DND-41 (cell line): Measurements from ENCODE around the gene ATP13A3.

Source experiments
- ATAC-seq: fragments of 200-7000 bp; cut with Tn5 transposase; 3 replicates; pipeline ENCODE4 v1.9.1; 2021; ENCODE audit warnings: low read depth; ENCODE audit not compliant: insufficient read depth
- DNase-seq: peaks from one replicate; pipeline ENCODE4 v3.0.0-alpha.2; 2020
- H2AFZ ChIP-seq: 2 replicates; pipeline ENCODE4 v1.6.0; 2012; ENCODE audit warnings: low read depth, low read length
- H3K27ac ChIP-seq: 2 replicates; pipeline ENCODE4 v1.5.1; 2012; ENCODE audit warnings: low read length, inconsistent platforms
- H3K27me3 ChIP-seq: fragments of 200-600 bp; sonication (generic); 2 replicates; pipeline ENCODE4 v1.6.0; 2012; ENCODE audit warnings: low read length, mild to moderate bottlenecking, inconsistent platforms; ENCODE audit not compliant: insufficient read depth, poor library complexity
- H3K36me3 ChIP-seq: 2 replicates; pipeline ENCODE4 v1.5.1; 2012; ENCODE audit warnings: low read length, inconsistent platforms; ENCODE audit not compliant: insufficient read depth
- H3K4me1 ChIP-seq: 2 replicates; pipeline ENCODE4 v1.5.1; 2012; ENCODE audit warnings: mild to moderate bottlenecking, low read length; ENCODE audit not compliant: insufficient read depth
- H3K4me2 ChIP-seq: 2 replicates; pipeline ENCODE4 v1.6.0; 2012; ENCODE audit warnings: mild to moderate bottlenecking, moderate library complexity, low read length, inconsistent platforms; ENCODE audit not compliant: insufficient read depth
- H3K4me3 ChIP-seq, 2 experiments: fragments of 200-600 bp in 1 of 2; shearing (Covaris generic) in 1 of 2; 2 replicates each; pipeline ENCODE4 v1.5.1; 2012 to 2016; ENCODE audit warnings: inconsistent platforms in 2 of 2, low read length in 2 of 2, mild to moderate bottlenecking in 2 of 2, low read depth in 1 of 2, moderate library complexity in 1 of 2
- H3K79me2 ChIP-seq: 2 replicates; pipeline ENCODE4 v1.6.0; 2012; ENCODE audit warnings: low read length, inconsistent platforms; ENCODE audit not compliant: insufficient read depth
- H3K9ac ChIP-seq: 2 replicates; pipeline ENCODE4 v1.6.0; 2012; ENCODE audit warnings: low read depth, mild to moderate bottlenecking, inconsistent platforms, low read length, moderate library complexity
- H3K9me3 ChIP-seq: 2 replicates; pipeline ENCODE4 v1.5.1; 2012; ENCODE audit warnings: low read length, moderate library complexity, mild to moderate bottlenecking, inconsistent platforms; ENCODE audit not compliant: insufficient read depth, severe bottlenecking
- H4K20me1 ChIP-seq: 2 replicates; pipeline ENCODE4 v1.6.0; 2012; ENCODE audit warnings: low read length; ENCODE audit not compliant: insufficient read depth
- CTCF ChIP-seq: IDR thresholded peaks from 2 replicates; pipeline ENCODE4 v1.5.1; 2012; ENCODE audit warnings: borderline replicate concordance, low read length, moderate library complexity, mild to moderate bottlenecking; ENCODE audit not compliant: poor library complexity, severe bottlenecking; ENCODE audit errors: extremely low read depth
- EZH2 ChIP-seq: IDR thresholded peaks from 3 replicates; pipeline ENCODE4 v1.6.1; 2012; ENCODE audit warnings: borderline replicate concordance, low read depth, mild to moderate bottlenecking, moderate library complexity, low read length, inconsistent platforms; ENCODE audit not compliant: severe bottlenecking

The ATP13A3 gene

DNA sequence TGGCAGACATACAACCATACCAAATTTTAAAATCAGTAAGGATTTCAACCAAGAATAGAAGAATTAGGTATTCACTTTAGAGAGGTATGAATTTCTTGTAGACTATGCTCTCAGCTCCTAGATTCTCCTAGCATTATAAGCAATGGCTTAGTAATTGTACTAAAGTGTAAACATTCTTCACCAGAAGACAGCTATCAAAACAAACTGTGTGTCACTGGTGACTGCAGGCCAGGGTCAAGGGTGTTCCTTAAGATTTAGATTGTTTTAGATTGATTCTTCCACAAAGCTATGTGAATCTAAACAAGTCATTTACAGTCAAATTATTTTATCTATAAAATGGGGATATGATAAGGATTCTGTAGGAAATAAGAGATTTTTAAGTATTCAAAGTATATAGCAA is 64.6 kb downstream of the ATP13A3 start:
- no peak overlapping the region for H3K27ac ChIP-seq
- no peak overlapping the region for H3K4me2 ChIP-seq
- ATAC-seq (no peak), DNase-seq (no peak)
- H3K9ac ChIP-seq = no peak overlapping the region
- no peaks in the 10 kb centered on the region for H4K20me1 ChIP-seq
- H3K79me2 ChIP-seq = no peaks in the 10 kb centered on the region
- H3K9me3 ChIP-seq = no peaks in the 10 kb centered on the region
- TF ChIP-seq EZH2 = no peak
- TF ChIP-seq CTCF = no peak
- H3K4me1 ChIP-seq = no peaks in the 10 kb centered on the region
- no peaks in the 10 kb centered on the region for H3K27me3 ChIP-seq
- H3K4me3 ChIP-seq = no peak overlapping the region
- H3K36me3 ChIP-seq = peaks cover 70% of the 10 kb centered on the region
- no peak overlapping the region for H2AFZ ChIP-seq

DNA sequence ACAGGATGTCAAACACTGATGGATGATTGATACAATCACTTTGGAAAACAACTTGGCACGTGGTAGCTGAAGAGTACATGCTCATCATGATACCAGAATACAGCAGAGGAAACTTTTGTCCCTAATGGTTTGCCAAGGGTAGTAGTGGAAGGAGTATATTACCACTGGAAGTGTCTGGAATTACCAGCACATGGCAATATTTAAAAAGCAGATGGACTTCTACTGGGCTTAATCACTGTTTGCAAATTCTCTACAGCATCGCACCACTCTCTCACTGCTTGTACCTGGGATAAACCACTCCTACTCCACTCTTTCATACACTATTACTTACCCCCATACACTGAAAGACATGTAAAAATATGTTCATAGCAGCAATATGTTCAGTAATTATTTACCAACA is 68.1 kb downstream of the ATP13A3 start:
- DNase-seq = no peak
- Histone ChIP-seq H2AFZ (no peak overlapping the region), H3K4me1 (no peaks in the 10 kb centered on the region), H3K27me3 (no peaks in the 10 kb centered on the region), H3K79me2 (no peaks in the 10 kb centered on the region), H4K20me1 (no peaks in the 10 kb centered on the region), H3K9ac (no peak overlapping the region), H3K4me2 (no peak overlapping the region), H3K27ac (no peak overlapping the region), H3K4me3 (no peak overlapping the region), H3K36me3 (peaks cover 46% of the 10 kb centered on the region), H3K9me3 (no peaks in the 10 kb centered on the region)
- no peak for ATAC-seq
- no peak for TF ChIP-seq EZH2
- no peak for TF ChIP-seq CTCF

DNA sequence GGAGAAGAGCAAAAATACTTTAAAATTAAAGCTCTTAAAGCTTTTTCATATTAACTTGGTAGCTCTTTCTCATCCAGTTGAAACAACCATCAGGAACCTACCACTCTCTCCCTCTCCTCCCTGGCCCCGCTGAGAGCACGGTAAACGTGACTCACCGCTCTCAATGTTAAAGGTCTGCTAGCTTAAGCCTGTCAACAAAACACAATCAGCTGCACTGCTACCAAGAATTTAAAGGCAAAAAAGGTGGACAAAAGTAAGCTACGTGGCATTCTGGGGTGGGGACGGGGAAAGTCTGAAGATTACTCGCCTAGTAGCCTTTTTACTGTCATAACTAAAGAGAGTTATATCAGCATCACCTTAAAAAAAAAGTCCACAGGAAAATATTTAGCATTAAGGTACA is 79.4 kb downstream of the ATP13A3 start:
- no peak for ATAC-seq
- Histone ChIP-seq H3K4me2 (no peak overlapping the region), H3K4me3 (no peak overlapping the region), H3K9ac (no peak overlapping the region), H3K79me2 (no peaks in the 10 kb centered on the region), H3K27me3 (no peaks in the 10 kb centered on the region), H3K27ac (no peak overlapping the region), H4K20me1 (no peaks in the 10 kb centered on the region), H3K36me3 (peaks cover 39% of the 10 kb centered on the region), H3K4me1 (no peaks in the 10 kb centered on the region), H3K9me3 (no peaks in the 10 kb centered on the region), H2AFZ (no peak overlapping the region)
- DNase-seq = no peak
- no peak for TF ChIP-seq CTCF
- TF ChIP-seq EZH2 = no peak

- no peak overlapping the region for H3K4me3 ChIP-seq
- H3K36me3 ChIP-seq = peaks cover 30% of the 10 kb centered on the region
- no peak overlapping the region for H3K4me2 ChIP-seq
- no peak for TF ChIP-seq EZH2
- no peak for TF ChIP-seq CTCF
- no peaks in the 10 kb centered on the region for H4K20me1 ChIP-seq
- H3K79me2 ChIP-seq = no peaks in the 10 kb centered on the region
- H2AFZ ChIP-seq = no peak overlapping the region
- H3K9ac ChIP-seq = no peak overlapping the region
- DNase-seq (no peak), ATAC-seq (no peak)
- H3K27ac ChIP-seq = no peak overlapping the region
- H3K27me3 ChIP-seq = no peaks in the 10 kb centered on the region
- H3K9me3 ChIP-seq = peaks cover 3% of the 10 kb centered on the region
- no peaks in the 10 kb centered on the region for H3K4me1 ChIP-seq
These were observed 81.0 kb downstream of the ATP13A3 start for GRCh38 chr3:194405766-194406165.
